OCI-M2 (cell line): Measurements from ENCODE around the gene PHF21A.

Source experiments
- DNase-seq: peaks from one replicate; lab custom pipeline; 2025; ENCODE audit not compliant: unreplicated experiment; lab: John Stamatoyannopoulos, UW

PHF21A gene

GRCh38 chr11:45936511-45937054 is 184.7 kb downstream of the PHF21A start:
- DNase-seq, result no peak

GRCh38 chr11:45935349-45936064 is 185.7 kb downstream of the PHF21A start:
- DNase-seq, result no peak

- no peak for DNase-seq
These were observed 186.5 kb downstream of the PHF21A start for GRCh38 chr11:45934580-45935318.

GRCh38 chr11:45933846-45934579 is 187.2 kb downstream of the PHF21A start:
- DNase-seq, result no peak

- no peak for DNase-seq
These were observed 188.0 kb downstream of the PHF21A start for GRCh38 chr11:45933131-45933831.

- DNase-seq, result no peak
These were observed 189.0 kb downstream of the PHF21A start for GRCh38 chr11:45932217-45932616.

GRCh38 chr11:45931739-45932138 is 189.5 kb downstream of the PHF21A start:
- DNase-seq, result no peak

- no peak for DNase-seq
These were observed 190.2 kb downstream of the PHF21A start for GRCh38 chr11:45930951-45931570.

GRCh38 chr11:45930031-45930794 is 191.0 kb downstream of the PHF21A start:
- DNase-seq, result no peak

- no peak for DNase-seq
These were observed 191.7 kb downstream of the PHF21A start for GRCh38 chr11:45929486-45930030.

- DNase-seq, result no peak
These were observed 192.6 kb downstream of the PHF21A start for GRCh38 chr11:45928535-45929215.

- no peak for DNase-seq
These were observed 193.4 kb downstream of the PHF21A start for GRCh38 chr11:45927684-45928413.

- no peak for DNase-seq
These were observed 193.9 kb downstream of the PHF21A start for GRCh38 chr11:45927332-45927683.

GRCh38 chr11:45926536-45927331 is 194.5 kb downstream of the PHF21A start:
- DNase-seq, result no peak

- DNase-seq, result no peak
These were observed 195.3 kb downstream of the PHF21A start for GRCh38 chr11:45926001-45926401.

GRCh38 chr11:45925550-45925949 is 195.7 kb downstream of the PHF21A start:
- no peak for DNase-seq

- DNase-seq, result no peak
These were observed 196.3 kb downstream of the PHF21A start for GRCh38 chr11:45924927-45925326.
